ENCODE data around the gene SORBS2.

SORBS2 gene

GRCh38 chr4:185772391-185773093 is 39.5 kb downstream of the SORBS2 start:
- DNase-seq = no peak

GRCh38 chr4:185771711-185772390 is 40.1 kb downstream of the SORBS2 start:
- no peak for DNase-seq

- no peak for DNase-seq
Measured at GRCh38 chr4:185767528-185767927, 44.5 kb downstream of the SORBS2 start.

GRCh38 chr4:185764876-185765275 is 47.1 kb downstream of the SORBS2 start:
- no peak for DNase-seq

GRCh38 chr4:185761352-185762235 is 50.4 kb downstream of the SORBS2 start:
- no peak for DNase-seq

GRCh38 chr4:185758807-185759206 is 53.2 kb downstream of the SORBS2 start:
- no peak for DNase-seq

GRCh38 chr4:185755451-185755850 is 56.5 kb downstream of the SORBS2 start:
- no peak for DNase-seq

GRCh38 chr4:185754961-185755360 is 57.0 kb downstream of the SORBS2 start:
- DNase-seq = no peak

GRCh38 chr4:185752872-185753271 is 59.1 kb downstream of the SORBS2 start:
- DNase-seq = no peak

GRCh38 chr4:185749858-185750257 is 62.1 kb downstream of the SORBS2 start:
- no peak for DNase-seq

GRCh38 chr4:185748901-185749390 is 63.0 kb downstream of the SORBS2 start:
- no peak for DNase-seq

GRCh38 chr4:185745891-185746290 is 66.1 kb downstream of the SORBS2 start:
- DNase-seq = no peak

GRCh38 chr4:185744946-185745345 is 67.0 kb downstream of the SORBS2 start:
- no peak for DNase-seq

GRCh38 chr4:185744488-185744862 is 67.5 kb downstream of the SORBS2 start:
- no peak for DNase-seq

- DNase-seq = no peak
Measured at GRCh38 chr4:185743722-185744487, 68.1 kb downstream of the SORBS2 start.

- no peak for DNase-seq
Measured at GRCh38 chr4:185742766-185743165, 69.2 kb downstream of the SORBS2 start.

- no peak for DNase-seq
Measured at GRCh38 chr4:185741795-185742194, 70.2 kb downstream of the SORBS2 start.

- no peak for DNase-seq
Measured at GRCh38 chr4:185740471-185740873, 71.5 kb downstream of the SORBS2 start.

GRCh38 chr4:185738820-185739219 is 73.2 kb downstream of the SORBS2 start:
- DNase-seq = no peak

- no peak for DNase-seq
Measured at GRCh38 chr4:185738038-185738552, 73.9 kb downstream of the SORBS2 start.

- DNase-seq = no peak
Measured at GRCh38 chr4:185737489-185738037, 74.4 kb downstream of the SORBS2 start.

GRCh38 chr4:185736882-185737281 is 75.1 kb downstream of the SORBS2 start:
- no peak for DNase-seq
